ENCODE results near the gene DHX32. TPM values are rescaled to one million over a fixed set of nuclear protein-coding genes. Genes with fewer than 3 reads are reported as not detected.
"Not testable (repeated sequence)": the region's sequence is repeated elsewhere in the genome, so short reads cannot be mapped to it uniquely, and the experiment has no call there.

The DHX32 gene
- 10 to 100 TPM; 22.8 to 27.7 (median 26.4) TPM for polyA plus RNA-seq (ENCODE audit: insufficient read length in 4 of 4)

- DNase-seq (ENCODE audit: low read depth in 4 of 4, low spot score in 3 of 4): no peak
Measured at GRCh38 chr10:125881192-125881591, at the start of gene DHX32. Gene DHX32, minus strand, starts transcription at chr10:125881292. Its CDS starts 468 bp downstream, at chr10:125880824.

DNA sequence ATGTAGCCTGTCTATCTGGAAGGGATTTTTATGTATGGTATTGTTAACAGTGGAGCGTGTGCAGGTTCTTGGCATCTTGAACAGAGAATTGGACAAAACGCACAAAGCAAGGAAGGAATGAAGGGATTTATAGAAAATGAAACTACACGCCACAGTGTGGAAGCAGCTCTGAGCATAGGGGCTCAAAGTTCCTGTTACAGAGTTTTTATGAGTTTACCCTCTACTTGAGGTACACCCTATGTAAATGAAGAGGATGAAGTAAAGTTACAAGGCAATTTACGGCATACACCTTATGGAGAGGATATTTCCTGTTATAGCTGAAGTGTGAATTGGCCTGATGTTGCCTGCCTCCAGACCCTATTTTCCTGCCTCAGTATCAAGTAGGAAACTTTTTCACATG is 48.5 kb upstream of the DHX32 start:
- no peak for DNase-seq (ENCODE audit: low read depth in 4 of 4, low spot score in 3 of 4)

- DNase-seq (ENCODE audit: low read depth in 4 of 4, low spot score in 3 of 4): no peak
Measured at GRCh38 chr10:125928928-125929585, 48.0 kb upstream of the DHX32 start.

- DNase-seq (ENCODE audit: low read depth in 4 of 4, low spot score in 3 of 4): not testable (repeated sequence)
Measured at GRCh38 chr10:125927265-125927664, 46.2 kb upstream of the DHX32 start.

DNA sequence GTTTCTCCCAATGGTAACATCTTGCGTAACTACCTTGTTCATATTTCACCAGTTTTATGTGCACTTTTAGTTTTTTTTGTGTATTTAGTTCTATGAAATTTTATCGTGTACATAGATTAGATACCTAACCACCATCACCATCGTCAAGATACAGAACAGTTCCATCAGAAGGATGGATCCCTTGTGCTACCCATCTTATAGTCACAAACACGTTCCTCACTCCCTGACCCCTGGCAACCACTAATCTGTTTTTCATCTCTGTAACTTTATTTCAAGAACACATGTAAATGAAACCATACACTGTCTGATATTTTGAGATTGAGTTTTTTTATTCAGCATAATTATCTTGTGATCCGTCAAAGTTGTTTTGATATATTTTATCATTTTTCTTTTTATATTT is 45.2 kb upstream of the DHX32 start:
- no peak for DNase-seq (ENCODE audit: low read depth in 4 of 4, low spot score in 3 of 4)

DNA sequence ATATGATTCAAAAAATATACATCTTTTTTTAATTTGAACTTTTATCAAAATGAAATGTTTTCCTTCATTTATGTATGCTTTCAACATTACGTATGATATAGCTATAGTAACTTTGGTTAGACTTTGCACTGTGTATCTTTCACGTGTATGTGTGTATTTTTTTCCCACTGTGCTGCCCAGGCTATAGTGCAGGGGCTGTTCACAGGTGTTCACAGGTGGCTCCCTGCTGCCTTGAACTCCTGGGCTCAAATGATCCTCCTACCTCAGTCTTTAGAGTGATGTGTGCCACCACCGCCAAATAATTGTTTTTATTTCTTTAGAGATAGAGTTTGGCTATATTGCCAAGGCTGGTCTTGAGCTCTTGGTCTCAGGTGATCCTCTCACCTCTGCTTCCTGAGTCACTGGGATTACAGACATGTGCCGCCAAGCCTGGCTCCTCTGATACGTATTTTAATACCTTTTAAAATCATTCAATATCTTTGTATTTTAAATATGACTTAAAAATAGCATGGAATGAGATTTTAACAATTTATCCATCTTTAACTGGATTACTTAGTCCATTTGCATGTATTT is 44.3 kb upstream of the DHX32 start:
- no peak for DNase-seq (ENCODE audit: low read depth in 4 of 4, low spot score in 3 of 4)

DNA sequence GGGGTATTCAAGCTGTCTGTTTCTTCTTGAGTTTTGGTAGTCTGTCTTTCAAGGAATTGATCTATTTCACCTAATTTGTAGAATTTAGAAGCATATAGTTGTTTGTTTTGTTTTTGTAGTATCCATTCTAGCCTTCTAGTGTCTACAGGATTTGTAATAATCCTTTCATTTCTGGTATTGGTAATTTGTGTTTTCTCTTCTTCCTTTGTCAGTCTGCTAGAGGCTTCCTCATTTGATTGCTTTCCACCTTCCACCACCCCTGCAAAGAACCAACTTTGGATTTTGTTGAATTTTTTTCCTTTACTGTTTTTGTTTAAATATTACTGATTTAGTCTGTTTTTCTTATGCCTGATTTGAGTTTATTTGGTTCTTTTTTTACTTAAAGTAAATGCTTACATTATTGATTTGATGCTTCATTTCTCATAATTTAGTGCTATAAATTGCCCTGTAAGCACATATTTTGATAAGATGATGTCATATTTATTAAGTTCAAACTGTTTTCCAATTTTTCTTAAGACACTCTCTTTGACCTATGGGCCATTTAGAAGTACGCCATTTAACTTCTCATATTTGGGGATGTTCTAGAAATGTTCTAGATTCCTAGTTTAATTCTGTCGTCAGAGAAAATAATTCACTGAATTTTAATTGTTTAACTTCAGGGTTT is 40.7 kb upstream of the DHX32 start:
- DNase-seq (ENCODE audit: low read depth in 4 of 4, low spot score in 3 of 4): not testable (repeated sequence)

DNA sequence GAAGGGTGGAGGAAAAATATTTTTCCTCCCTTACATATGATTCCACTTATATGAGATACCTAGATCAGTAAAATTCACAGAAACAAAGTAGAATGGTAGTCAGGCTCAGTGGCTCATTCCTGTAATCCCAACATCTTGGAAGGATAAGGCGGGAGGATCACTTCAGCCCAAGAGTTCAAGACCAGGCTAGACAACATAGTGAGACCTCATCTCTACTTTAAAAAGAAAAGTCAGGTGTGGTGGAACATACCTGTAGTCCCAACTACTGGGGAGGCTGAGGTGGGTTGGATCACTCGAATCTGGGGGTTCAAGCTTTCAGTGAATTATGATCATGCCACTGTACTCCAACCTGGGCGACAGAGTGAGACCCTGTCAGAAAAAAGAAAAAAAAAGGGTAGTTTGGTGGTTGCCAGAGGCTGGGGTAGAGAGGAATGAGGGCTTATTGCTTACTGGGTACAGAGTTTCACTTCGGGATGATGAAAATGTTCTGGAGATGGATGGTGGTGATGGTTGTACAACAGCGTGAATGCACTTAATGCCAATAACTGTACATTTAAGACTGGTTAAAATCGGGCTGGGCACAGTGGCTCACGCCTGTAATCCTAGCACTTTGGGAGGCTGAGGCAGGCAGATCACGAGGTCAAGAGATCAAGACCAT is 36.7 kb upstream of the DHX32 start:
- DNase-seq (ENCODE audit: low read depth in 4 of 4, low spot score in 3 of 4): not testable (repeated sequence)

DNA sequence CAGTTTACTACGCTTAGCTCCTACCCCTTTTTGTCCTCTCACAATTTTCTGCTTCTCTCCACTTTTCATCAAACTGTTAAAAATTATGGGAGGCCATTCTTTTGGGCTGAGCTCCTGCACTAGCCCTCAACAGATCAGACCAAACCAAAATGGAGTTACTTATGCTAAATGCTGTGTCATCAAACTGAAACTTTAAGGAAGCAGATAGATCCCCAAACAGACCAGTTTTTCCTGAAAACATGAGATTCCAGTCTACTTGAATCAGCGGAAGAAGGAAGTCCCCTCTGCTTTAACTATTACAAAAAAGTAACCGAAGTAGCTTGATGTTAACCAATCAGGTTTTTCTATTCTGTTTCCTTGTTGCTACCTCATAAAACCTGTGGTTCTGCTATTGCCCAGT is 35.9 kb upstream of the DHX32 start:
- no peak for DNase-seq (ENCODE audit: low read depth in 4 of 4, low spot score in 3 of 4)

DNA sequence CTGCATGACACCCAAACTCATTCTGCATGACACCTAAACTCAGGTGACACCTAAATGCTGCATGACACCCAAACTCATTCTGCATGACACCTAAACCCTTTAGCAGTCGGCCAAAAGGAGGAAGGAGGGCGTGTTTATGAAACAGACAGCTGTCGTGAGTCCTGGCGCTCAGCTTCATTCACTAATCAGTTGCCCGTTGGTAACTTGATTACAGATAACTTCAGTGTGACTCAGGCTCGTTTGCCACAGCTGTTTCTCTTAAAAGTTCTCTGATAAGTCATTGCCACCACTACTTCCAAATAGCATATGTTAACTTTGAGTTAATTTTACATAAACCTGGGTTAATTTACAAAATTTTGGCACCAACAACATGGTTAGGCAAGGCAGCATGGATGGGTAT is 32.2 kb upstream of the DHX32 start:
- DNase-seq (ENCODE audit: low read depth in 4 of 4, low spot score in 3 of 4): not testable (repeated sequence)

- DNase-seq (ENCODE audit: low read depth in 4 of 4, low spot score in 3 of 4): no peak
Measured at GRCh38 chr10:125911990-125912389, 30.9 kb upstream of the DHX32 start.

- DNase-seq (ENCODE audit: low read depth in 4 of 4, low spot score in 3 of 4): no peak
Measured at GRCh38 chr10:125911145-125911544, 30.1 kb upstream of the DHX32 start.

DNA sequence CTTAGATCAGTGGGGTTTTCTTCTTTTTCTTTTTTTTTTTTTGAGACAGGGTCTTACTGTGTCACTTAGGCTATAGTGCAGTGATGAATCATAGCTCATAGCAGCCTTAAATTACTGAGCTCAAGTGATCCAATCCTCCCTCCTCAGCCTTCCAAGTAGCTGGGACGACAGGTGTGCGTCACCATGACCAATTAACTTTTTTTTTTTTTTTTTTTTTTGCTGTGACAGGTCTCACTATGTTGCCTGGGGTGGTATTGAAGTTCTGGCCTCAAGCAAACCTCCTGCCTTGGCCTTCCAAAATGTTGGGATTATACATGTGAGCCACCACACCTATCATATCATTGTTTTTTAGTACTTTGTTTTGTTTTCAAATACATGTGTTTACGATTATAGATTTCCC is 28.4 kb upstream of the DHX32 start:
- DNase-seq (ENCODE audit: low read depth in 4 of 4, low spot score in 3 of 4): not testable (repeated sequence)

DNA sequence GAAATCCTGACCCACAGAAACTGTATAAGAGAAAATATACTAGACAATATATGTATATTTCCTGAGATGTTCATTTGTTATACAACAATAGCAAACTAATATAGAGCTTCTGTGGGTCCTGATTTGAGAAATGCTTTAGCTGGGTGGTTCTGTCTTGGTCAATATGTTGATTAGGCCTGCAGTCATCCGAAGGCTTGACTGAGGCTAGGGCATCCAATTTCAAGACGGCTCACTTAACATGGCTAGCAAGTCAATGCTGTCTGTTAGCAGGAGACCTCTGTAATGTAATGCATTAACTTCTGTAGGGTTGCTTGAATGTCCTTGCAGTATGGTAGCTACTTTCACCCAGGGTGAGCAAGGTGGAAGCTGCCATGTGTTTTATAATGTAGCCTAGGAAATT is 27.7 kb upstream of the DHX32 start:
- not testable (repeated sequence) for DNase-seq (ENCODE audit: low read depth in 4 of 4, low spot score in 3 of 4)

DNA sequence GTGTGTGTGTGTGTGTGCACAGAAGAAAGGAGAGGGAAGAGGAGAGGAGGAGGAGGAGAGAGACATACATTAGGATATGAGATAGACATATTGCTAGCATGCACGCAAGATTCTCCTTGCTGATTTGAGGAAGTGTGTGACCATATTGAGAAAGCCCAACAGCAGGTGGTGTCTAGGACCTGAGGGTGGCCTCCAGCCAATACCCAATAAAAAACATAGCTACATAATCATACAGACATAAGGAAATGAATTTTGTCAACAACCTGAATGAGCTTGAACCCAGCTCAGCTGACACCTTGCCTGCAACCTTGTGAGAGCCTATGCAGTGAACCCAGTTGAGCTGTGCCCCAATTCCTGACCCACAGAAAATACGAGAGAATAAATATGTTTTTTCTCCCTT is 26.5 kb upstream of the DHX32 start:
- DNase-seq (ENCODE audit: low read depth in 4 of 4, low spot score in 3 of 4): not testable (repeated sequence)

GRCh38 chr10:125905069-125905994 is 24.2 kb upstream of the DHX32 start:
- DNase-seq (ENCODE audit: low read depth in 4 of 4, low spot score in 3 of 4): not testable (repeated sequence)

- not testable (repeated sequence) for DNase-seq (ENCODE audit: low read depth in 4 of 4, low spot score in 3 of 4)
Measured at GRCh38 chr10:125903135-125903640, 22.1 kb upstream of the DHX32 start.

DNA sequence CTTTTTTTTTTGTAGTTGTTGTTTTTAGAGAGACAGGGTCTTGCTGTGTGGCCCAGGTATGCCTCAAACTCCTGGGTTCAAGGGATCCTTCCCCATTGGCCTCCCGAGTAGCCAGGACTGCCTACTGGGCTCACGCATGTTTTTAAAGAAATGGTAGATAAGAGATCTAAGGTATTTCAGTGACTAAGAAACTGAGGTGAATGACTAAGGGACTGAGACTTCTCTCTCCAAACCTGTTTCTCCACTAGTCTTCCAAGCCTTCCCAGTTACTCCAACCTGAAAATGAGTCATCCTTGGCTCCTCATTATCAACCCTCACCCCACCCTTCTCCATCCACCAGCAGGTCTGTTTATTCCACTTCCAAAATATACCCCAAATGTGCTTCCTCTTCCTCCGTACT is 19.9 kb upstream of the DHX32 start:
- not testable (repeated sequence) for DNase-seq (ENCODE audit: low read depth in 4 of 4, low spot score in 3 of 4)

DNA sequence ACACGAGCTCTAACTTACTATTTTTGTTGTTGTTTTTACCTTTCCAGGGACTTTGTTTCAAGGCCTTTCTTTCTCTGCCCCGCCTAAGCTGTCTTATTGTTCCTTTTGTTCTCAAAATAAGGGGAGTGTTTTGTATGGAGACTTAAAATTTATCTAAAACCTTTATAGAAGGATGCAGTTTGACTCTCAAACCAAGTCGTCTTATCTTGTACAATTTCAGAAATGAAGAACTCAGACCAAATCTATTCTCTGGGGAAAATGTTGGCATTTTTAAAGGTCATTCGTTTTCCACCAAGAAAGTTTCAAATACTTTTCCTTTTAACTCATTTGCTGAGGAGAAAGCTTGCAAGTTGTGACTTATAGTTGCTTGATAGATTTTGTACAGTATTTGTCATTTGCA is 16.2 kb upstream of the DHX32 start:
- not testable (repeated sequence) for DNase-seq (ENCODE audit: low read depth in 4 of 4, low spot score in 3 of 4)

Data from right renal pelvis (tissue), 4 donors.